Esophagus squamous epithelium (tissue), 4 donors: Measurements from ENCODE around the gene GUK1.

Experiments
- POLR2A ChIP-seq, 4 donors: fragments of 450-650 bp; IDR thresholded peaks; one replicate each; pipeline ENCODE4 v1.6.1; 2017; ENCODE audit warnings: antibody characterized with exemption in 4 of 4, mild to moderate bottlenecking in 4 of 4, moderate library complexity in 3 of 4
- TF ChIP-seq, protein P1 (sequence below), 6 experiments: fragments of 450-650 bp in 4 of 6; fragments of 200-600 bp in 2 of 6; sonication (generic) in 2 of 6; IDR thresholded peaks; one replicate each; pipeline ENCODE4 v1.5.1; 2016 to 2019; ENCODE audit warnings: antibody characterized with exemption in 6 of 6, mild to moderate bottlenecking in 4 of 6, moderate library complexity in 4 of 6

DNA sequence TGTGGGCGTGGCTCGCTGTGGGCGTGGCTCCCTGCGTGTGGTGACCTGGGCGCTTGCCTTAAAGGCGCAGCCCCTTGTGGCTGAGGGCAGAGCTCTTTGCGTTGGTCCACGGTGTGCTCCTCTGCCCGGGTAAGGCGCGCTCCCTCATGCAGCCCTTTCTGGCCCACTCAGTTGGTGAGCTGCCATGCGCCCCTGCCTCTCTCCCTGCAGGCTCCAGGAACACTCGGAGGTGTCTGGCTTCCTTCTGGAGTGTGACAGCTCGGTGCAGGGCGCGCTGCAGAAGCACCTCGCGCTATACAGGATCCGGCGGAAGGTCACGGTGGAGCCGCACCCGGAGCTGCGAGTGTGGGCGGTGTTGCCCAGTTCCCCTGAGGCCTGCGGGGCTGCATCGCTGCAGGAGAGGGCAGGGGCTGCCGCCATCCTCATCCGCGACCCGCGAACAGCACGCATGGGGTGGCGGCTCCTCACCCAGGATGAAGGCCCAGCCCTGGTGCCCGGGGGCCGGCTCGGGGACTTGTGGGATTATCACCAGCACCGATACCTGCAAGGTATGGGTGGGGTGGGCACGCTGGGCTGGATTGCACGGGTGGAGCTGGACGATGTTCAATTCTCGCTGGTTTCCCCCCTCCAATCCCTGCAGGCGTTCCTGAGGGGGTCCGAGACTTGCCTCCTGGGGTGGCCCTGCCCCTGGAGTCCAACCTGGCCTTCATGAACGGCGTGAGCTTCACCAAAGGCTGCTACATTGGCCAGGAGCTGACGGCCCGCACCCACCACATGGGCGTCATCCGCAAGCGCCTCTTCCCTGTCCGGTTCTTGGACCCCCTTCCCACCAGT lies 34.6 kb downstream of the GUK1 start:
- TF ChIP-seq, protein P1, sequence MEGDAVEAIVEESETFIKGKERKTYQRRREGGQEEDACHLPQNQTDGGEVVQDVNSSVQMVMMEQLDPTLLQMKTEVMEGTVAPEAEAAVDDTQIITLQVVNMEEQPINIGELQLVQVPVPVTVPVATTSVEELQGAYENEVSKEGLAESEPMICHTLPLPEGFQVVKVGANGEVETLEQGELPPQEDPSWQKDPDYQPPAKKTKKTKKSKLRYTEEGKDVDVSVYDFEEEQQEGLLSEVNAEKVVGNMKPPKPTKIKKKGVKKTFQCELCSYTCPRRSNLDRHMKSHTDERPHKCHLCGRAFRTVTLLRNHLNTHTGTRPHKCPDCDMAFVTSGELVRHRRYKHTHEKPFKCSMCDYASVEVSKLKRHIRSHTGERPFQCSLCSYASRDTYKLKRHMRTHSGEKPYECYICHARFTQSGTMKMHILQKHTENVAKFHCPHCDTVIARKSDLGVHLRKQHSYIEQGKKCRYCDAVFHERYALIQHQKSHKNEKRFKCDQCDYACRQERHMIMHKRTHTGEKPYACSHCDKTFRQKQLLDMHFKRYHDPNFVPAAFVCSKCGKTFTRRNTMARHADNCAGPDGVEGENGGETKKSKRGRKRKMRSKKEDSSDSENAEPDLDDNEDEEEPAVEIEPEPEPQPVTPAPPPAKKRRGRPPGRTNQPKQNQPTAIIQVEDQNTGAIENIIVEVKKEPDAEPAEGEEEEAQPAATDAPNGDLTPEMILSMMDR (IDR thresholded peaks at IDR 0.05), result no peak
- no peak for TF ChIP-seq POLR2A (IDR thresholded peaks at IDR 0.05)
